IPS-18a (cell line): ENCODE results near the gene KLHL29.

Experiments
- H3K27ac ChIP-seq: one replicate; pipeline ENCODE4 v1.5.1; 2013; ENCODE audit warnings: low read length
- H3K27me3 ChIP-seq: one replicate; pipeline ENCODE4 v1.6.1; 2013; ENCODE audit warnings: mild to moderate bottlenecking, low read length; ENCODE audit not compliant: control insufficient read depth, insufficient read depth
- H3K36me3 ChIP-seq: one replicate; pipeline ENCODE4 v1.6.1; 2013; ENCODE audit warnings: low read depth, low read length; ENCODE audit not compliant: control insufficient read depth
- H3K4me1 ChIP-seq: one replicate; pipeline ENCODE4 v1.6.1; 2013; ENCODE audit warnings: low read depth, low read length; ENCODE audit not compliant: control insufficient read depth
- H3K4me3 ChIP-seq: one replicate; pipeline ENCODE4 v1.5.1; 2013; ENCODE audit warnings: low read length
- H3K9ac ChIP-seq: one replicate; pipeline ENCODE4 v1.6.1; 2013; ENCODE audit warnings: mild to moderate bottlenecking, low read length, moderate library complexity
- H3K9me3 ChIP-seq: one replicate; pipeline ENCODE4 v1.6.1; 2013; ENCODE audit warnings: low read depth, low read length; ENCODE audit not compliant: control insufficient read depth

KLHL29 gene

DNA sequence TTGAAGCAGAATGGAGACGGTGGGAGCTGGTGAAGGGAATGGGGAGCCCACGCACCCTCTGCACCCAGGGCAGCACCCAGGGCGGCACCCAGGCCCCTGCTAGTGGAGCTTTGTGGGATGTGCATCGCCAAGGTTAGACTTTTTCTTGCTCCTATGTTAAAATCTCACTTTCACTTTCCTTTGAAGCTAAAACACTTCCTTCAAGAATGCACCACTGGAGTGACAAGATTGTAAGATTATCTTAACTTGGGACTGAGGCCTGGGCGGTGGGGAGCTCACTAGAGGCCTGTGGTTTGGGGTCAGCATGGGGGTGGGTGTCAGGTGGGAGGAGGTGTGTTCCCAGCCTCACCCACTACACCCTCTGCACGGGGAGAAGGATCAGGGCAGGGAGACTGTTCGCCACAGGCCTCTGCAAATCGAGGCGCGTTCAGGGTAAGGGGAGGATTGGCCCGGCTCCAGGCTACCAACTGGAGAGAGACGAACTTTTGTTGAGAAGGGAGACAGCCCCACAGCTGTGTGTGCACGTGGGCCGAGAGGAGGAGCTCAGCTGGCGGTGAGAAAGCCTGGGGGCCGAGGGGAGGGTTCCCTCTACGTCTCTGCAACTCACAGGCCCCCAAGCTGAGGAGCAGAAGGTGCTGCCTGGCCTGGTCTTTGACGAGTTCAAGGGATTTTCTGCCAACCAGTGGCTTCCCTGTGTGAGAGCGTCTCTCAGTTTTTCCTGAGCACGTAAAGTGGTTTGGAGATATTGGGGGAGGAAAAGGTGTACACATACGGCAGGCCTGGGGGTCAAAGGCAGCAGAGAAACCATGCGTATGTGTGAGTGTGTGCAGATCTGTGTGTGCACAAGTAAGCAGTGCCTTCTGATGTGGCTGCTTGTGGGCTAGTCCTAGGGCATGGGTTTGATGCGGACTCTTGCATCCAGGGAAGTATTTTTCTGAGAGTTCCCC, 147.7 kb downstream of the KLHL29 start:
- H3K27me3 ChIP-seq, result no peaks in the 10 kb centered on the region
- peaks cover 21% of the 10 kb centered on the region for H3K4me1 ChIP-seq
- no peaks in the 10 kb centered on the region for H3K36me3 ChIP-seq
- H3K4me3 ChIP-seq, result no peak overlapping the region
- no peaks in the 10 kb centered on the region for H3K9me3 ChIP-seq
- H3K27ac ChIP-seq, result no peak overlapping the region
- H3K9ac ChIP-seq, result no peak overlapping the region

DNA sequence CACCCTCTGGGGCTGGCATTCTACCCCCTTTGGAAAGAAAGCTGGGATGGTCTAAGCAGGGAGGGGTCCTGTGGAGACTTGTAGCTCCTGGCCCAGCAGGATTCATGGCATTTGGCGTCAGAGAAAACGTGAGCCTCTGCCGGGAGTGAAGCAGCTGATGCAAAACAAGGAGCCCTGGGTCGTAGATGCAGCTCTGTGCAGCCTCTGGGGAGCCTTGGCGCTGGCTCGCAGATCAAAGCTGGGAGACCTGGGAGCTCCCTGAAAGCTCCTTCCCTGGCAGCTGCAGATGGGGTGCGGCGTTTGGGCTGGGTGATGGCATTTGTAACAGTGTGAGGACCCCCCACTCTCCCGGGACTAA, 148.3 kb downstream of the KLHL29 start:
- H3K4me3 ChIP-seq, result no peak overlapping the region
- H3K4me1 ChIP-seq, result peaks cover 21% of the 10 kb centered on the region
- no peaks in the 10 kb centered on the region for H3K9me3 ChIP-seq
- H3K27me3 ChIP-seq, result no peaks in the 10 kb centered on the region
- no peak overlapping the region for H3K9ac ChIP-seq
- H3K27ac ChIP-seq, result no peak overlapping the region
- no peaks in the 10 kb centered on the region for H3K36me3 ChIP-seq

DNA sequence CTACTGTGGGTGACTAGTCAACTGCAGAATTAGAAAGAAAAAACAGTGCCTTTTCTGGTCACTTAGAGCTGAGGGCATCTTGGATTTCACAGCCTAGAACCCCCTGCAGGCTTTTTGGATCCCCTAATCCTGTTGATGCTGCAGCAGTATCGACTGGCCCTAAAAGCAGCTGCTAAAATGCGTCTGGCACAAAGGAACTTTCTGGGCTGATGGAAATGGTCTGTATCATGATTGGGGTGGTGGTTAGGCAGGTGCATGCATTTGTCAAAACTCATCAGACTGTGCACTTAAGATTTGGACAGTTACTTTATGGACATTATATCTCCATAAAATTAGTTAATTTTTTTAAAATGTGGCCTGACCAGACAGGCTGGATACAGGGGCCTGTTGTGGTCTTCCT, 149.8 kb downstream of the KLHL29 start:
- H3K9me3 ChIP-seq, result no peaks in the 10 kb centered on the region
- no peak overlapping the region for H3K9ac ChIP-seq
- peaks cover 21% of the 10 kb centered on the region for H3K4me1 ChIP-seq
- H3K27me3 ChIP-seq, result no peaks in the 10 kb centered on the region
- no peak overlapping the region for H3K27ac ChIP-seq
- H3K4me3 ChIP-seq, result no peak overlapping the region
- H3K36me3 ChIP-seq, result no peaks in the 10 kb centered on the region

DNA sequence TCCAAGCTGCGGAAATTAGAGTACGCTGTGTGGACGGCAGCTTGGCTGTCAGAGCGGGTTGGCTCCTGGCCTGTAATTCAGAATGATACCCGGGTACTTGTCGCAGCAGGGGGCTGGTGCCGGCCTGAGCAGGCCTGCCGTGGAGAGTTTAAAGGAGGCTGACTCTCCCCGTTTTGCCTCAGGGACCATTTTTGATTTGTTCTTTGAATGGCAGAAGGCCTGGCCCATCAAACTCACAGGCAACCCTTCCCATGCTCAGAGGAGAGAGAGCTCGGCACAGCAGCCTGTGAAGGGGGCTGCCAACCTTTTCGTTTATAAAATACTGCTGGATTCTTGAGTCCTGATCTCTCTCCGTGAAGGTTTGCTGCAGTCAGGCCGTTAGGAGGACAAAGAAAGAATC, 151.3 kb downstream of the KLHL29 start:
- no peaks in the 10 kb centered on the region for H3K27me3 ChIP-seq
- no peaks in the 10 kb centered on the region for H3K9me3 ChIP-seq
- H3K4me1 ChIP-seq, result peaks cover 21% of the 10 kb centered on the region
- H3K36me3 ChIP-seq, result no peaks in the 10 kb centered on the region
- H3K9ac ChIP-seq, result no peak overlapping the region
- no peak overlapping the region for H3K27ac ChIP-seq
- no peak overlapping the region for H3K4me3 ChIP-seq

DNA sequence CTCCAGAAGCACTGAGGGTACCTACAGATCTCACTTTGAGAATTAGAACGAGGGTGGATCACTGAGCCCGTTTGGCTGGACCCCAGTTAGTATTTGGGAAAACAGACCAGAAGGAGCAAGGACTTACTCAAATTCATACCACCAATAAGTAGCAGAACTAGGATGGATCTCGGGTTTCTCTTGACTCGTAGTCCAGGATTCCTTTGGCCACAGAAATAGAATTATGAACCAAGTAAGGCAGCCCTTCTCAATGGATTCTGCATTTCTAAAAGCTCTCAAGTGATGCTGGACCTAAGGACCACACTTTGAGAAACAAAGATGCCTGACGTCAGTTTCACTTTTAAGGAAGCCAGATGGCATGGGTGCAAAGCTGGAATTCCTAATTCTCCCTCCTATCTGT, 153.0 kb downstream of the KLHL29 start:
- Histone ChIP-seq H3K4me3 (no peak overlapping the region), H3K4me1 (peaks cover 18% of the 10 kb centered on the region), H3K27me3 (no peaks in the 10 kb centered on the region), H3K27ac (no peak overlapping the region), H3K9ac (no peak overlapping the region), H3K9me3 (no peaks in the 10 kb centered on the region), H3K36me3 (no peaks in the 10 kb centered on the region)

DNA sequence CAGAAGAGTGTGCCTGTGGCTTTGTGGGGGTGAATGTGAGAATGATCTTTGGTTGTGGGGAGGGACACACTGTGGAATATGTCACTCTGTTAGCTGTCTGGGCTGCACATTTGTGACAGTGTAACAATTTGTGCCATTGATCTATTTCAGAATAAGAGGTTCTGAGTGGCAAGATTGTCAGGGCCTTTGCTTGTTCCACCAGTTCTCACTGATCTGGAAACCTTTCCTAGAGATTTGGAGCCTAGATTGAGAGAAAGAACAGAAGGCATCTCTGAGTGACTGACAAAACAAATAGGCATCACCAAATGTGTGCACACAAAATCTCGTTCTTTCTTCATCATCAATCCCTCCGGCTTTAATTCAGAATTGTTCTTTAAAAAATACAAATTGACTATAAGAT, 153.6 kb downstream of the KLHL29 start:
- no peak overlapping the region for H3K27ac ChIP-seq
- no peak overlapping the region for H3K4me3 ChIP-seq
- no peak overlapping the region for H3K9ac ChIP-seq
- no peaks in the 10 kb centered on the region for H3K27me3 ChIP-seq
- H3K36me3 ChIP-seq, result no peaks in the 10 kb centered on the region
- no peaks in the 10 kb centered on the region for H3K9me3 ChIP-seq
- peaks cover 12% of the 10 kb centered on the region for H3K4me1 ChIP-seq

DNA sequence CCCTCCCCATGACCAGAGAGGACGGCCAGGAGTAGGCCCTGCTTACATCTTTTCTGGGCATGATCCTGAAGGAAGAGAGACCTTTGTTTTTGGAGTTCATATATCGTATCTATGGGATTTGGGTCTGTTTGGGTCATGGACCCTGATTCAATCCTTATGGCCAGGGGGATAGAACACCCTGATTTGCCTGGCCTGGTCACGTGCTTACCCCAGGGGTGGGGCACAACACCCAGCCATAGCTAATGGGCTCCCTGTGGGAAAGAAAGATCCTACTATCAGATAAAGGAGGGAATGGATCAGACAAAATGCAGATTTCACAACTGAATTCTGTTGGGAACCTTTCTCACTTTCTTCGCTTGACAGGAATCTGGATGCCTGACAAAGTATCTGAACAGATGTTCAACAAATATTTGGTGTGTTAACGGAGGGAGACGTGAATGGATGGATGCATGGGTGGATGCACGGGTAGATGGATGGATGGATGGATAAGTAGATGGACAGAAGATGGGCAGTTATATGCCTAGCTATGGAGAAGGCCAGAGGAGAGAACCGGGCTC, 155.9 kb downstream of the KLHL29 start:
- H3K4me1 ChIP-seq, result no peaks in the 10 kb centered on the region
- H3K4me3 ChIP-seq, result no peak overlapping the region
- no peaks in the 10 kb centered on the region for H3K27me3 ChIP-seq
- no peaks in the 10 kb centered on the region for H3K36me3 ChIP-seq
- H3K9ac ChIP-seq, result no peak overlapping the region
- no peaks in the 10 kb centered on the region for H3K9me3 ChIP-seq
- no peak overlapping the region for H3K27ac ChIP-seq

DNA sequence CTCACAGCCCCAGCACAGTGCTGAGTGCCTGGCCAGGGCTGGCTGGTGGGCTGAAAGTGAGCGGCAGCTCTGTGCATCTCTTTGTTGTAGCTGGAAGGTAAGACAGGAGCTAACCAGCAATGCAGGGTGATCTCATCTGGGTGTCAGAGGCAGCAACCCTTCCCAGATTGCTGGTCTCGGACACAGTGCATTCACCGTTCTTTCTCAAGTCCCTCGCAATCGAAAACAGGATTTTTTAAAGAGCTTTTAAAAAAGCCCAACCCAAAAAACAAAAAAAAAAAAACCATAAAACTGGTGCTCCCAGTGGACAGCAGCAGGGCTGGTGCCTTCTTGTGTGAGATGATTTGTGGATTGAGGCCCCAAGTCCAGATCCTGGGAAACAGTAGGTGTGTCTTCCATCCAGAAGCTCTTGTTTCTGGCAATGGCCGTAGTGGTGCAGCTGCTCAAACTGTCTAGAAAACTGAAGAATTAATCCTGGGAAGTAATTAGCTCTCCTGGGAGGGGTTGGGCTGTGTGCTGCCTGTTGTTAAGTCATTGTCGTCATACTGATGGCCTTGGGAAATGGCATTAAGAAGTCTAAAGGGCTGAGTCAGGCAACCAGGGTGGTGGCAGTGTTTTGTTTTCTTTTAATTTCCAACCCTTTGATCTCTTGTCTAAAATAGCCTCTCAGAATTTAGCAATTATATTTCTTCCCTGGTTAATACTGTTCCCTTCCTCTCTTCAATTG, 156.7 kb downstream of the KLHL29 start:
- H3K4me3 ChIP-seq, result no peak overlapping the region
- no peak overlapping the region for H3K27ac ChIP-seq

DNA sequence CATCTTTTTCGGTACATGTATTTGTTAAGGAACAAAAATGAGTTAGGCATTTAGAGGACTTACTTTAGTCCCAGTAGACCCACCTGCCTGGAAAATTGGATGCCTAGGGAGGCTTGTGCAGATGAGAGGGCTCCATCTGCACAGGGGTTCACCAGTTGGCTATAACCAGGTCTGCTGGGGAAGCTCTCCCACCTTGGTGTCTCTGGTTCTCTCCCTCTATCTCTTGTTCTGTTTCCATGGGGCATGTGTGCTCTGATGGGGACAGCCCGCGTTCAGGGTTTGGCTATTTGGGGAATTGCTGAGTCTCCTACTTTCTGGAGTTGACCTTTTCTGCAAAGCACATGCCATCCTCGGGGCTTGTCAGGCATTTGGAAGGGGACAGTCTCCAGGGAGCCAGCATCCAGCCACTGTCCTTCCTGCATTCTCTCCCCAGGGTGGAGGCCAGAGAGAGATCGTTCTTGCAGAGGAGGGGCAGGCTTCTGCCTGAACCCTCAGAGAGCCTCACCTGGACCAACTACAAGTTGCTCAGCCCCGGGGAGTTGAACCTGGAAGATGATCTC, 157.3 kb downstream of the KLHL29 start:
- H3K4me1 ChIP-seq, result no peaks in the 10 kb centered on the region
- H3K36me3 ChIP-seq, result no peaks in the 10 kb centered on the region
- H3K9ac ChIP-seq, result no peak overlapping the region
- no peak overlapping the region for H3K27ac ChIP-seq
- no peak overlapping the region for H3K4me3 ChIP-seq
- no peaks in the 10 kb centered on the region for H3K9me3 ChIP-seq
- H3K27me3 ChIP-seq, result no peaks in the 10 kb centered on the region

More for the DNA sequence above, 156.7 kb downstream of the KLHL29 start:
- Histone ChIP-seq H3K9me3 (no peaks in the 10 kb centered on the region), H3K4me1 (no peaks in the 10 kb centered on the region), H3K27me3 (no peaks in the 10 kb centered on the region), H3K36me3 (no peaks in the 10 kb centered on the region), H3K9ac (no peak overlapping the region)

DNA sequence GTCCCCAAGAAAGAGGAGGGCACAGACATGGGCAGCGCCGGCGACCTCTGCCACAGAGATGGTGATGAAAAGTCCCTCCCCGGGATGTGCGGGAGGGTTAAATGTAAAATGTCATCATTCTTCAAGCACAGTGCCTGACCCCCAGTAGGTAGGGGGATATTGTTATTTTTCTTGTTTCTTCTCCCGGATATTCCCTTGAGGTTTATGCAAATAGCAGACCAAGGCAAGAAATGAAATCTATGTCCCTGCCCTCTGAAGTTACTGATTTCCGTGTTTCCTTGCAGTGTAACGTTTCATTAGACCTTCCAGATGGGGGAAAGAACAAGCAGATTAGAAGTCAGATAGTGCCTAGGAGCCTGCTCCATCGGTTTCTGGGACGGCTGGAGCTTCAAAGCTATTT, 158.3 kb downstream of the KLHL29 start:
- Histone ChIP-seq H3K4me1 (no peaks in the 10 kb centered on the region), H3K27me3 (no peaks in the 10 kb centered on the region), H3K9ac (no peak overlapping the region), H3K27ac (no peak overlapping the region), H3K9me3 (no peaks in the 10 kb centered on the region), H3K4me3 (no peak overlapping the region), H3K36me3 (no peaks in the 10 kb centered on the region)

DNA sequence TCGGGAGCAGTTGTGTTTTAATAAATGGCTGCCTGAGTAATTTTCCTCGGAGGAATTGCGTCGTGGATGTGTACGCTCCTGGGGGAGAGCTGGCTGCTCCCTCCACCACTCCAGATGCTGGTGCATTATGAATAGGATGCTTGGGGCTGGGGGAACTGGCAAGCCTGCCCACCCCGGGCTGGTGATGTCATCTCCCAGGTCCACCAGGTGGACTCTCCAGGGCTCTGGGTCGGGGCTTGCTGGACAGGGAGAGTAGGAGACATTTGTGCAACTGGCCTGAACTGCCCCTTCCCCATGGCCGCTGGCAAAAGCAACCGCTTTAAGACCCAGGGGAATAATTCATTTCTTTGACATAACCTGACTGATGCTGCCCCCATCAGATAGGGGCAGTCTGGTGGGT, 158.7 kb downstream of the KLHL29 start:
- no peaks in the 10 kb centered on the region for H3K27me3 ChIP-seq
- no peaks in the 10 kb centered on the region for H3K9me3 ChIP-seq
- no peaks in the 10 kb centered on the region for H3K4me1 ChIP-seq
- no peaks in the 10 kb centered on the region for H3K36me3 ChIP-seq
- no peak overlapping the region for H3K27ac ChIP-seq
- no peak overlapping the region for H3K9ac ChIP-seq
- H3K4me3 ChIP-seq, result no peak overlapping the region
